ENCODE results near the gene LRCH4.

LRCH4 gene

DNA sequence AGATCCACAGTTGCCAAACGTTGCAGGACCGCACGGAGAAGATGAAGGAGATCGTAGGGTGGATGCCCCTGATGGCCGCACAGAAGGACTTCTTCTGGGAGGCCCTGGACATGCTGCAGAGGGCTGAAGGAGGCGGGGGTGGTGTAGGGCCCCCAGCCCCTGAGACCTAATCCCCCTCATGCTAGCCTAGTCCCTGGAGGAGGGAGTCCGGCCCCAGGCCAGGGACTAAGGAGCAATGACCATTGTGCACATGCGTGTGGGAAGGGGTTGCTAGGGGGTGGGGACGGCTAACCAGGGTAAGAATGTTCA is 14.8 kb upstream of the LRCH4 start:
- H3K4me3 ChIP-seq (ENCODE audit: low read depth in 1 of 2, low read length in 2 of 2): no peak overlapping the region
- H3K4me1 ChIP-seq (ENCODE audit: insufficient read depth, low read length): peaks cover 30% of the 10 kb centered on the region
- no peak overlapping the region for H3K27ac ChIP-seq (ENCODE audit: low read length)
- no peaks in the 10 kb centered on the region for H3K9me3 ChIP-seq (ENCODE audit: insufficient read depth, low read length, severe bottlenecking)
- no peak for TF ChIP-seq EZH2 (IDR thresholded peaks at IDR 0.05; ENCODE audit: borderline replicate concordance, low read depth, low read length, severe bottlenecking)
- no peaks in the 10 kb centered on the region for H4K20me1 ChIP-seq (ENCODE audit: insufficient read depth, low read length)
- no peaks in the 10 kb centered on the region for H3K27me3 ChIP-seq (ENCODE audit: insufficient read depth, low read length, poor library complexity)
- no peak overlapping the region for H3K9ac ChIP-seq (ENCODE audit: low read depth, low read length)
- no peak overlapping the region for H2AFZ ChIP-seq (ENCODE audit: low read depth, low read length)
- H3K79me2 ChIP-seq (ENCODE audit: insufficient read depth, low read length): no peaks in the 10 kb centered on the region
- H3K4me2 ChIP-seq (ENCODE audit: insufficient read depth, low read length): no peak overlapping the region
- H3K36me3 ChIP-seq (ENCODE audit: insufficient read depth, low read length): no peaks in the 10 kb centered on the region
- DNase-seq: no peak
- no peak for ATAC-seq (ENCODE audit: insufficient read depth, low read depth)

DNA sequence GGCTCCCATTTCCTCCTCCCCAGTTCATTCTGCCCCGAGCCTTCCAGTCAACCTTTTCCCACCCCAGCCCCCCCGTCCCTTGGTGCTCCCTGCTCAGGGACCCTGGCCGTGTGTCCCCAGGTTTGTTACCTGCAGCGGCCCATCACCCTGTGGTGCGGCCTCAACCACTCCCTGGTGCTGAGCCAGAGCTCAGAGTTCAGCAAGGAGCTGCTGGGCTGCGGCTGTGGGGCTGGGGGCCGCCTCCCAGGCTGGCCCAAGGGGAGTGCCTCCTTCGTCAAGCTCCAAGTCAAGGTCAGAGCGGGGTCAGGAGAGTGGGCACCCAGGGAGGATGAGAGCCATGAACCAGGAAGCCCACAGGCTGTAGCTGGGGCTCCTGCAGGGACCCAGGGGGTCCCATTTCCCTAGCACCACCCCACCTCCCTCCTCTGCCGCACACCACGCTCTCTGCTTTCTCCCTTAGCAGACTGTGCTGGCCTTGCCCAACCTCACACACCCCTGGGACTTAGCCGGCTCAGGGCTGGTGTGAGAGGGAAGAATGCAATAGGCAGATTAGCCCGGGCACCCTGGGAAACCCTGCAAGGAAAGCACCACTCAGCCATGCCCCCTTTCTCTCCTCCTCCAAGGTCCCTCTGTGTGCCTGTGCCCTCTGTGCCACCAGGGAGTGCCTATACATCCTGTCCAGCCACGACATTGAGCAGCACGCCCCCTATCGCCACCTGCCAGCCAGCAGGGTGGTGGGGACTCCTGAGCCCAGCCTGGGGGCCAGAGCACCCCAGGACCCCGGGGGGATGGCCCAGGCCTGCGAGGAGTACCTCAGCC is 14.2 kb upstream of the LRCH4 start:
- ATAC-seq (ENCODE audit: insufficient read depth, low read depth) (no peak), DNase-seq (no peak)
- Histone ChIP-seq H3K4me3 (ENCODE audit: low read depth in 1 of 2, low read length in 2 of 2) (no peak overlapping the region), H3K27me3 (ENCODE audit: insufficient read depth, low read length, poor library complexity) (no peaks in the 10 kb centered on the region), H3K27ac (ENCODE audit: low read length) (no peak overlapping the region), H4K20me1 (ENCODE audit: insufficient read depth, low read length) (no peaks in the 10 kb centered on the region), H3K79me2 (ENCODE audit: insufficient read depth, low read length) (no peaks in the 10 kb centered on the region), H3K36me3 (ENCODE audit: insufficient read depth, low read length) (no peaks in the 10 kb centered on the region), H2AFZ (ENCODE audit: low read depth, low read length) (no peak overlapping the region), H3K4me2 (ENCODE audit: insufficient read depth, low read length) (no peak overlapping the region), H3K9me3 (ENCODE audit: insufficient read depth, low read length, severe bottlenecking) (no peaks in the 10 kb centered on the region), H3K4me1 (ENCODE audit: insufficient read depth, low read length) (peaks cover 27% of the 10 kb centered on the region), H3K9ac (ENCODE audit: low read depth, low read length) (no peak overlapping the region)
- TF ChIP-seq, protein P1, sequence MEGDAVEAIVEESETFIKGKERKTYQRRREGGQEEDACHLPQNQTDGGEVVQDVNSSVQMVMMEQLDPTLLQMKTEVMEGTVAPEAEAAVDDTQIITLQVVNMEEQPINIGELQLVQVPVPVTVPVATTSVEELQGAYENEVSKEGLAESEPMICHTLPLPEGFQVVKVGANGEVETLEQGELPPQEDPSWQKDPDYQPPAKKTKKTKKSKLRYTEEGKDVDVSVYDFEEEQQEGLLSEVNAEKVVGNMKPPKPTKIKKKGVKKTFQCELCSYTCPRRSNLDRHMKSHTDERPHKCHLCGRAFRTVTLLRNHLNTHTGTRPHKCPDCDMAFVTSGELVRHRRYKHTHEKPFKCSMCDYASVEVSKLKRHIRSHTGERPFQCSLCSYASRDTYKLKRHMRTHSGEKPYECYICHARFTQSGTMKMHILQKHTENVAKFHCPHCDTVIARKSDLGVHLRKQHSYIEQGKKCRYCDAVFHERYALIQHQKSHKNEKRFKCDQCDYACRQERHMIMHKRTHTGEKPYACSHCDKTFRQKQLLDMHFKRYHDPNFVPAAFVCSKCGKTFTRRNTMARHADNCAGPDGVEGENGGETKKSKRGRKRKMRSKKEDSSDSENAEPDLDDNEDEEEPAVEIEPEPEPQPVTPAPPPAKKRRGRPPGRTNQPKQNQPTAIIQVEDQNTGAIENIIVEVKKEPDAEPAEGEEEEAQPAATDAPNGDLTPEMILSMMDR (IDR thresholded peaks at IDR 0.05; ENCODE audit: borderline replicate concordance, extremely low read depth, low read length, poor library complexity, severe bottlenecking): no peak
- TF ChIP-seq EZH2 (IDR thresholded peaks at IDR 0.05; ENCODE audit: borderline replicate concordance, low read depth, low read length, severe bottlenecking): no peak

DNA sequence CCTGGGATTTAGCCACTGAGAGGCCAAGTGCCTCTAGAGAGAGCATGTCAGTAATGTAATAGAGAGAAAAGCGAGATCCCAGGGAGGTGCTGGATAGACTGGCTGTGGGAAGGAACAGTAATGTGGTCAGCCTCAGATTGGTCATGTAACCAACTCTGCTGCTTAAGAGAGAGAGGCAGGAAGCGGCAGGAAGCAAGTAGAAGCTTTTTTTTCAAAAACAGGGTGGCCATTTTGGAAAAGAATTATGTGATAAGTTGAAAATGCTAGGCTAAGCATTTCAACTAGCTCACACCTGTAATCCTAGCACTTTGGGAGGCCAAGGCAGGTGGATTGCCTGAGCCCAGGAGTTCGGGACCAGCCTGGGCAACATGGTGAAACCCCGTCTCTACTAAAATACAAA is 12.5 kb upstream of the LRCH4 start:
- TF ChIP-seq, protein P1 (IDR thresholded peaks at IDR 0.05; ENCODE audit: borderline replicate concordance, extremely low read depth, low read length, poor library complexity, severe bottlenecking): no peak
- TF ChIP-seq EZH2 (IDR thresholded peaks at IDR 0.05; ENCODE audit: borderline replicate concordance, low read depth, low read length, severe bottlenecking): no peak
- Histone ChIP-seq H3K9ac (ENCODE audit: low read depth, low read length) (no peak overlapping the region), H3K27me3 (ENCODE audit: insufficient read depth, low read length, poor library complexity) (no peaks in the 10 kb centered on the region), H3K4me2 (ENCODE audit: insufficient read depth, low read length) (no peak overlapping the region), H3K4me1 (ENCODE audit: insufficient read depth, low read length) (peaks cover 12% of the 10 kb centered on the region), H2AFZ (ENCODE audit: low read depth, low read length) (no peak overlapping the region; the same call in 1 of the 2 replicates), H3K27ac (ENCODE audit: low read length) (no peak overlapping the region), H3K9me3 (ENCODE audit: insufficient read depth, low read length, severe bottlenecking) (no peaks in the 10 kb centered on the region), H4K20me1 (ENCODE audit: insufficient read depth, low read length) (no peaks in the 10 kb centered on the region), H3K36me3 (ENCODE audit: insufficient read depth, low read length) (no peaks in the 10 kb centered on the region), H3K4me3 (ENCODE audit: low read depth in 1 of 2, low read length in 2 of 2) (no peak overlapping the region), H3K79me2 (ENCODE audit: insufficient read depth, low read length) (no peaks in the 10 kb centered on the region)
- ATAC-seq (ENCODE audit: insufficient read depth, low read depth) (peak; percentile 56; the same call in 2 of the 3 replicates), DNase-seq (no peak)

DNA sequence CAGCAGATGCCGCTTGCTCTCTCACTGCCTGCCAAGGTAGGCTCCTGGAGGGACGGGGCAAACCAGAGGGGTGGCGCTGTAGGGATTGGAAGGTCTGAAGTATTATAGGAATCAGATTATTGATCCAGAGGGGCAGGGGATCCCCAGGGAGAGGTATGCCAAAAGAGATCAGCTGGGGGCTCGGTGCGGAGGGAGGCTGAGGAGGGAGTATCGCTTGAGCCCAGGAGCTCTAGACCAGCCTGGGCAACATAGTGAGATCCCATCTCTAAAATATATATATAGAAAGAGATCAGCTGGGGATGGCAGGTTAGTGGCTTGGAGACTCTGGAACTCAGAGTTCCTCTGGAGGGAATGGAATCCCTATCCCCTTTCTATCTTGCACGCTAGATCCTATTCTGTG is 9.3 kb upstream of the LRCH4 start:
- no peak for DNase-seq
- TF ChIP-seq EZH2 (IDR thresholded peaks at IDR 0.05; ENCODE audit: borderline replicate concordance, low read depth, low read length, severe bottlenecking): no peak
- TF ChIP-seq, protein P1 (IDR thresholded peaks at IDR 0.05; ENCODE audit: borderline replicate concordance, extremely low read depth, low read length, poor library complexity, severe bottlenecking): no peak

More for the DNA sequence above, 9.3 kb upstream of the LRCH4 start:
- ATAC-seq (ENCODE audit: insufficient read depth, low read depth): no peak
- Histone ChIP-seq H3K27me3 (ENCODE audit: insufficient read depth, low read length, poor library complexity) (no peaks in the 10 kb centered on the region), H3K9me3 (ENCODE audit: insufficient read depth, low read length, severe bottlenecking) (no peaks in the 10 kb centered on the region), H3K27ac (ENCODE audit: low read length) (no peak overlapping the region), H4K20me1 (ENCODE audit: insufficient read depth, low read length) (no peaks in the 10 kb centered on the region), H3K9ac (ENCODE audit: low read depth, low read length) (no peak overlapping the region), H2AFZ (ENCODE audit: low read depth, low read length) (no peak overlapping the region), H3K4me1 (ENCODE audit: insufficient read depth, low read length) (0 out of 2 replicates have a peak, but pooled peaks cover 3% of the 10 kb centered on the region), H3K36me3 (ENCODE audit: insufficient read depth, low read length) (no peaks in the 10 kb centered on the region), H3K4me3 (ENCODE audit: low read depth in 1 of 2, low read length in 2 of 2) (no peak overlapping the region), H3K79me2 (ENCODE audit: insufficient read depth, low read length) (no peaks in the 10 kb centered on the region), H3K4me2 (ENCODE audit: insufficient read depth, low read length) (no peak overlapping the region)
